ENCODE measurements around the gene PCBP3.

DNA sequence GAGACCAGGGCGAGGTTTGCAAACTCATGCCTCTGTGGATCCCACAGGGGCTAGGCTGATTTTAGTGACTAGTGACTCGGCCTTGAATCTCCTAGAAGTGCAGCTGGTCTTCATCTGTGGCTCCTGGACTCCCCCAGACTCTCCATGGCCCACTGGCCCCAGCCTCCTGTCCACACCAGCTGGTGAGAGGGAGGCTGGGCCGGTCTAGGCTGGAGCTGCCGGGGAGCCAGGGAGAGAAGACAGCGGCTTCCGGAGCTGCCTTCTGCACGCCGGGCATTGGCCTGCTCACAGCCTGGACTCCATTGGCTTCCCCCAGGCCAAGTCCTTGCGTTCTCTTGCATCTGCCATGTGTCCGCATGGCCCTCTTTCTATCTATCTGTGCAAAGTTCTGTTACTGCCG, 285.9 kb downstream of the PCBP3 start:
- TF ChIP-seq, protein P1, sequence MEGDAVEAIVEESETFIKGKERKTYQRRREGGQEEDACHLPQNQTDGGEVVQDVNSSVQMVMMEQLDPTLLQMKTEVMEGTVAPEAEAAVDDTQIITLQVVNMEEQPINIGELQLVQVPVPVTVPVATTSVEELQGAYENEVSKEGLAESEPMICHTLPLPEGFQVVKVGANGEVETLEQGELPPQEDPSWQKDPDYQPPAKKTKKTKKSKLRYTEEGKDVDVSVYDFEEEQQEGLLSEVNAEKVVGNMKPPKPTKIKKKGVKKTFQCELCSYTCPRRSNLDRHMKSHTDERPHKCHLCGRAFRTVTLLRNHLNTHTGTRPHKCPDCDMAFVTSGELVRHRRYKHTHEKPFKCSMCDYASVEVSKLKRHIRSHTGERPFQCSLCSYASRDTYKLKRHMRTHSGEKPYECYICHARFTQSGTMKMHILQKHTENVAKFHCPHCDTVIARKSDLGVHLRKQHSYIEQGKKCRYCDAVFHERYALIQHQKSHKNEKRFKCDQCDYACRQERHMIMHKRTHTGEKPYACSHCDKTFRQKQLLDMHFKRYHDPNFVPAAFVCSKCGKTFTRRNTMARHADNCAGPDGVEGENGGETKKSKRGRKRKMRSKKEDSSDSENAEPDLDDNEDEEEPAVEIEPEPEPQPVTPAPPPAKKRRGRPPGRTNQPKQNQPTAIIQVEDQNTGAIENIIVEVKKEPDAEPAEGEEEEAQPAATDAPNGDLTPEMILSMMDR (conservative IDR thresholded peaks at IDR 0.05), result no peak
- TF ChIP-seq ZFX (IDR thresholded peaks at IDR 0.05), result no peak

All from C4-2B (cell line).